Measurements from ENCODE around the gene CLMP.
"Not testable (repeated sequence)": the region's sequence is repeated elsewhere in the genome, so short reads cannot be mapped to it uniquely, and the experiment has no call there.

Gene CLMP

DNA sequence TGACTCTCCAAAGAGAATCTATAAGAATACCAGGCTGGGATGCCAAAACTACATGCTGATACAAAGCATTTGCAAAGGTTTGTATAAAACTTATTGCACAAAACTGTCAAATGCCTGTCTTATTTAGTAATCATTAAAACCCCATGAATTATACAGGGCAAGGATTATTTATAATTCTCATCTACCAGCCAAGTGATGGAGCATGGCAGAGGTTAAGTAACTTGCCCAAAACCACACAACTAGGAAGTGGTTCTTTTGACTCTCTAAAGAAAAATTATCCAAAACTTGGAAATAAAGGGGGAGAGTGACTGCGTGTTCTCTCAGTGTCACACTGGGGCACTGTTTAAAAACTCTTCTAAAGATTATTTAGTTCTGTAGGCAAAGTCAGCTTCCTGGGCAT is 17.4 kb upstream of the CLMP start:
- no peak overlapping the region for H3K4me3 Mint-ChIP-seq
- no peaks in the 10 kb centered on the region for H3K4me1 Mint-ChIP-seq
- H3K36me3 Mint-ChIP-seq (ENCODE audit: insufficient read depth), result no peaks in the 10 kb centered on the region
- no peak for ATAC-seq (replicated peaks; ENCODE audit: extremely low read depth, poor library complexity, severe bottlenecking)
- H3K9me3 Mint-ChIP-seq, result no peaks in the 10 kb centered on the region
- peaks cover 80% of the 10 kb centered on the region for H3K27me3 Mint-ChIP-seq
- no peak for DNase-seq (ENCODE audit: low spot score in 2 of 2)
- H3K27ac Mint-ChIP-seq (ENCODE audit: low read depth), result no peak overlapping the region

DNA sequence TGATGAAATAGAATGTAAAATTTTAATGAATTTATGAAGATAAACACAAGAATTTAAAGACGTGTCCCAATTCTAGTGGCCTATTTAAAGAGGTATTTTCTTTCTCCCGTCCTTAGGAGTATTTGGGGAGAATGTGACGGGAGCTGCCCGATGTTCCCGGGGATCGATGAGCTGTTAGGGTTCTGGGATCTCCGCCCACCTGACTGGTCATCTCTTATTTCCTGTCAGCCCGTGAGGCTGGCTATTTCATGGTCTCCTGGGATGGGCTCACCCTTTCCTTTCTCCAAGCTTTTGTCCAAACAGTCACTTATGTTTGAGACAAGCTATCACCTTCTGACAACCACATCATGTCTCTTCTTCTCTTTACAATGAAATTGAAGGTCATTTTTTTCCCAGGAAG is 16.9 kb upstream of the CLMP start:
- peaks cover 2% of the 10 kb centered on the region for H3K36me3 Mint-ChIP-seq (ENCODE audit: insufficient read depth)
- ATAC-seq (replicated peaks; ENCODE audit: extremely low read depth, poor library complexity, severe bottlenecking) (no peak), DNase-seq (ENCODE audit: low spot score in 2 of 2) (no peak)
- H3K27ac Mint-ChIP-seq (ENCODE audit: low read depth), result no peak overlapping the region
- H3K4me3 Mint-ChIP-seq, result no peak overlapping the region
- H3K4me1 Mint-ChIP-seq, result no peaks in the 10 kb centered on the region
- peaks cover 84% of the 10 kb centered on the region for H3K27me3 Mint-ChIP-seq
- H3K9me3 Mint-ChIP-seq, result no peaks in the 10 kb centered on the region

DNA sequence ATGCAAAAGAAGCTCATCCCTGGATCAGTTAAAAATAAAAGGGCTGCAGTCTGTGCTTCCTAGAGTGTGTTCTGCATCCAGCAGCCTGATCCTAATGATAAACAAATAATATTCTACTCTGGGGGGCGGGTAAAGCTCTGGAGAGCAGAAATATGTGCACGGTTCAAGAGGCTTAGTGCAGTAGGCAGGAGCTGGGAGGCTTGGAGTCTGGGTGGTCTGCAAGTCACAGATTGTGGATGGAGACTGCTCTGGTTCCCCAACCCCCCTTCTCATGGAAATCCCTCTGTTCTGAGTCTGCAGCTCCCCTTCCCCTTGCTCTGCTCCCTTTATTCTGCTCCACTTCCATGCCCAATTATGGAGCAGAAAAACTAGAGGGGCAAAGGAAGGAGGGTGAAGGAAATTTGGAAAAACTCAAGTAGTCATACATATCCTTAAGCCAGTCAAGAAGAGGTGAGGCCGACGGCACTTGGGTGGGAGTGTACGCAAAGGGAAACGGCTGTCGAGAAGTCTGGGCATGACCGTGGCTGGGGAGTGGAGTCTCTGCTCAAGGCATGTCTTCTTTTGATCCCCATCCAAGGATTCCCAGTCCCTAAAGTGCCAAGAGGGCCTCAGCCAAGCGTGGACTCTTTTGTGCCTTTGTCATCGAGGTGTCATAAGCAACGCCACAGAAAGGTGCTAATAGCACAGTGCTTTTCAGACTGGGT is 16.3 kb upstream of the CLMP start:
- Mint-ChIP-seq H3K9me3 (no peaks in the 10 kb centered on the region), H3K36me3 (ENCODE audit: insufficient read depth) (peaks cover 2% of the 10 kb centered on the region), H3K4me1 (no peaks in the 10 kb centered on the region), H3K27me3 (peaks cover 84% of the 10 kb centered on the region), H3K27ac (ENCODE audit: low read depth) (no peak overlapping the region), H3K4me3 (no peak overlapping the region)
- no peak for DNase-seq (ENCODE audit: low spot score in 2 of 2)
- ATAC-seq (replicated peaks; ENCODE audit: extremely low read depth, poor library complexity, severe bottlenecking), result no peak

DNA sequence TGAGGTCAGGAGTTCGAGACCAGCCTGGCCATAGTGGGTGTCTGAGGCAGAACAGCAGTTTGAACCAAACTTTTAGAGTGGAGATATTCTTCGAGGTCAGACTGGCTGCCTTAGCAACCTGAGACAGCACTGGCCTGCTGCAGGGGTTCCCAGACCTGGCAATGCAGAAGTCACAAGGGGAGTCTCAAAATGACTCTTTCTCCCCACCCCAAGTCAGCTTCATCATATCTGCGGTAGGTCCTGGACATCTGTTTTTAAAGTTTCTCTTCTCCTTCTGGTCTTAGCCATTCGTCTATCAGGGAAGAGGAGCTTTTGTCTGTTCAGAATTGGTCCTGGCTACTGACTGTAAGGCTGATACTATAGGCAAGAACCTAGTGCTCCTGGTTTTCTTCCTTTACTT is 14.5 kb upstream of the CLMP start:
- H3K9me3 Mint-ChIP-seq, result no peaks in the 10 kb centered on the region
- peaks cover 2% of the 10 kb centered on the region for H3K36me3 Mint-ChIP-seq (ENCODE audit: insufficient read depth)
- ATAC-seq (replicated peaks; ENCODE audit: extremely low read depth, poor library complexity, severe bottlenecking) (no peak), DNase-seq (ENCODE audit: low spot score in 2 of 2) (no peak)
- no peak overlapping the region for H3K4me3 Mint-ChIP-seq
- no peaks in the 10 kb centered on the region for H3K4me1 Mint-ChIP-seq
- H3K27ac Mint-ChIP-seq (ENCODE audit: low read depth), result no peak overlapping the region
- peaks cover 76% of the 10 kb centered on the region for H3K27me3 Mint-ChIP-seq

DNA sequence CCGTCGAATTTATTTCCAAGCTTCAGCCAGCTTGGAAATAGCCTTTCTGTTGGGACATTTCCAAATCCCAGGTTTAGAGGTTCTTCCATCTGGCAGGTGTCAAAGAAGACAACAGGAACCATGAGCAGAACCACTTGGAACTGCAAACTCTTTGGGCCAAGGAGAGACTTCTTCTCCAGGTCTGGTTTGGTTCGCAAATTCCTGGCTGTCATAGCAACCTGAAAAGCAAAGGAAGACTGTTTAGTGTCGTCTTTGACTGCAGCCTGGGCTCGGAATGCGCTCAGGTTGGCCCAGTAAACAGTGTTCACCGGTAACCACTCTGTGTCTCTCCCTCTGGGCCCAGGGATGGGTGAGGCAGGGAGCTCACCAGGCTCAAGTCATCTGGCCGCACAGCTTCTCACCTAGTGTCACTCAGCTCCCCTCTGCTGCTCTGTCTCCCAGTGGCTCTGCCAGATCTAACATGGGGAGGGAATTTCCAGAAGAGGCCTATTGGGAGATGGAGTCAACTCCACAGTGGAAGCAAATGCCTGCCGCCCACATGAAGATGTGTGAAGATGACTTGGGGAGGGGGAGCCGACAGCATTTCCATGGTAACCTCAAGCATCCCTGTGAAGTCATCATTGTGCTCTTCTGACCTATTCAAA is 11.9 kb upstream of the CLMP start:
- H3K27ac Mint-ChIP-seq (ENCODE audit: low read depth), result no peak overlapping the region
- H3K4me1 Mint-ChIP-seq, result no peaks in the 10 kb centered on the region
- H3K27me3 Mint-ChIP-seq, result peaks cover 62% of the 10 kb centered on the region
- no peaks in the 10 kb centered on the region for H3K9me3 Mint-ChIP-seq
- ATAC-seq (replicated peaks; ENCODE audit: extremely low read depth, poor library complexity, severe bottlenecking), result no peak
- H3K36me3 Mint-ChIP-seq (ENCODE audit: insufficient read depth), result peaks cover 2% of the 10 kb centered on the region
- H3K4me3 Mint-ChIP-seq, result no peak overlapping the region
- no peak for DNase-seq (ENCODE audit: low spot score in 2 of 2)

DNA sequence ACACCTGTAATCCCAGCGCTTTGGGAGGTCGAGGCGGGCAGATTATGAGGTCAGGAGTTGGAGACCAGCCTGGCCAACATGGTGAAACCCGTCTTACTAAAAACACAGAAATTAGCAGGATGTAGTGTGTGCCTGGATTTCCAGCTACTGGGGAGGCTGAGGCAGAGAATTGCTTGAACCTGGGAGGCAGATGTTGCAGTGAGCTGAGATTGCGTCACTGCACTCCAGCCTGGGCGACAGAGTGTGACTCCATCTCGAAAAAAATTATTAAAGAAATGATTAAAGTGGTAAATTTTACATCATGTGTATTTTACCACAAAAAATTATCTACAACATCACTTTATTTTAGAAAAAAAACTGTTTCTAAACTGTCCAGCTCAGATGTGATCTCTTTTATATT is 11.0 kb upstream of the CLMP start:
- not testable (repeated sequence) for H3K36me3 Mint-ChIP-seq (ENCODE audit: insufficient read depth); ATAC-seq (replicated peaks; ENCODE audit: extremely low read depth, poor library complexity, severe bottlenecking)

DNA sequence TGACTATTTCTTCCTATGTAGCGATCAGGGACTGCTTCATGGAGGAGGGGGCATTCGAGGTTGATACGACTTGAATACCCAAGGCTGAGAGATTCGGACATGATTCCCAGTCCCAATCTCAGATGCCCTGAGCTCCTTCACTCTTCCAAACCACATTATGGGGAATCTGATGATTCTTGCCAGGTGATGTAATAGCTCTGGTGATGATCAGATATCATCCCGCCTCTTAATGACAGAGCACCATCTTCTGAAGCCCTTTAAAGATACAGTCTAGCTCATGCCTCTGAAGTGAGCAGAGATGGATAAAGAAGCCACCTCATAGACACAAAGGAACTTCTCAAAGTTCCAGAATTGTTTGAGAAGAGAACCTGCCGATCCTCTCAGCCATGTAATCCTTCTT is 8.9 kb upstream of the CLMP start:
- peaks cover 2% of the 10 kb centered on the region for H3K36me3 Mint-ChIP-seq (ENCODE audit: insufficient read depth)
- no peak overlapping the region for H3K27ac Mint-ChIP-seq (ENCODE audit: low read depth)
- no peak for DNase-seq (ENCODE audit: low spot score in 2 of 2)
- no peak overlapping the region for H3K4me3 Mint-ChIP-seq
- peaks cover 71% of the 10 kb centered on the region for H3K27me3 Mint-ChIP-seq
- no peaks in the 10 kb centered on the region for H3K9me3 Mint-ChIP-seq
- no peaks in the 10 kb centered on the region for H3K4me1 Mint-ChIP-seq
- ATAC-seq (replicated peaks; ENCODE audit: extremely low read depth, poor library complexity, severe bottlenecking), result no peak

More for the DNA sequence above, 11.0 kb upstream of the CLMP start:
- peaks cover 64% of the 10 kb centered on the region for H3K27me3 Mint-ChIP-seq
- H3K4me1 Mint-ChIP-seq; DNase-seq (ENCODE audit: low spot score in 2 of 2); H3K4me3 Mint-ChIP-seq; H3K27ac Mint-ChIP-seq (ENCODE audit: low read depth); H3K9me3 Mint-ChIP-seq: not testable (repeated sequence)

DNA sequence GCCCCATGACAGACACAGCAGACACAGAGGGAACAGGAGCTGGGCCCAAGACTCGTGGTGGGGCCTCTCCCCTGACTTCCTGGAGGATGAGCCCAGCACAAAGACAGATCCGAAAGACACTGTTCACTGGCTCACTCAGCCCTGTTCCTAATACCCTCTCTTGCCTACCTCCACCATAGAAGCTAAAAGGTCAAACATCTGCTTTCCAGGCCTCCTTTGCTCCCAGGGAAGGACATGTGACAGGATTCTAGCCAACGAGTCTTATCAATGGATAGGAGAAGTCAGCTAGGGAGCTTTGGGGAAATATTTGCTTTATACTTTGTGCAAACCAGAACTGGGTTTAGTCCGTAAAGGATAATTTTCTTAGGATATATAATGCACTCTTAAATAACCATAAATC is 8.4 kb upstream of the CLMP start:
- peaks cover 71% of the 10 kb centered on the region for H3K27me3 Mint-ChIP-seq
- H3K27ac Mint-ChIP-seq (ENCODE audit: low read depth), result no peak overlapping the region
- ATAC-seq (replicated peaks; ENCODE audit: extremely low read depth, poor library complexity, severe bottlenecking) (no peak), DNase-seq (ENCODE audit: low spot score in 2 of 2) (no peak)
- H3K9me3 Mint-ChIP-seq, result no peaks in the 10 kb centered on the region
- H3K4me3 Mint-ChIP-seq, result no peak overlapping the region
- H3K4me1 Mint-ChIP-seq, result no peaks in the 10 kb centered on the region
- peaks cover 2% of the 10 kb centered on the region for H3K36me3 Mint-ChIP-seq (ENCODE audit: insufficient read depth)

DNA sequence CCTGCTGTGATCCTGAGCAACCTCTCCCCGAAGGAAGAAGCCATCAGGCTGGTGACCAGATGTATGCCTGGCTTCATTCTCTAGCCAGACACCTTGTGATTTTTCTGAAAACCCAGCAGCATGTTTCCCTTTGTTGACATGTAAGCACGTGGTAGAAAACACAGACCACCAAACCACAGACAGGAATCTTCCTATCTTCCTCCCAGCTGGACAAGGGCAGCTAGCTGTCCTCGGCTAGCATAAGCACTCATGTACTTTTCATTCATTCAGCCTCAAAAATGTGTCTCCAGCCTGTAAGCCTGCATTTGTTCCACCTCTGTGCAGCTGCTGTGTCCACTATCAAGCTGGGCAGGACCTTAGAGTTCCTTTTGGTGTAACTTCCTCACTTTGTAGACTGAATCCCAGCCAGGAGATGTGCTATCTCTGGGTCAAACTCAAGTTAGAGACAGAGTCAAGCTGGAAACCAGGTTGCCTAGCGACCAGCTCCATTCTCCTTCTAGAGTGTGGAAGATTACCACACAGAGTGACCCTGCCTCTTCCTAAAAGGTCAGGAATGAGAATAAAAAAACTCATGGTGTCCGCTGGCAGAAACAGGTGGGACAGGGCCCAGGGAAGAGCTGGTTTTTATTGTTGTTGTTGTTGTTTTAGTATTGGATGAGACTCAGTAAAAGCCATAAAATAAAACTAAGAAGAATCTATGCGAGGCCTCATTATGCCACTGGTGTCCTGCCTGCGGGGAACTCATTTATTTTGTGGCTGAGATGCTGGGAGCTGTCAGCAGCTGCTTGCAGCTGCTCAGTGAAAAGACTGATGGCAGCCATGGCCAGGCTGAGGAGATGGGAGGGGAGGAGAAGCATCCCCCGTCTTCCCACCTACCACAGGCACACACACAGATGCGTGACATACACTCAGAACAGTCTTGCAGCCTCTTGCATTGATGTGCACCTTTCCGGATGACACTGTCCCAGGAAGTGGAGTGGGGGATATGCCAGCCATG is 7.4 kb upstream of the CLMP start:
- Mint-ChIP-seq H3K27me3 (peaks cover 72% of the 10 kb centered on the region), H3K36me3 (ENCODE audit: insufficient read depth) (peaks cover 2% of the 10 kb centered on the region), H3K9me3 (no peaks in the 10 kb centered on the region), H3K27ac (ENCODE audit: low read depth) (no peak overlapping the region), H3K4me3 (no peak overlapping the region), H3K4me1 (no peaks in the 10 kb centered on the region)
- no peak for DNase-seq (ENCODE audit: low spot score in 2 of 2)
- no peak for ATAC-seq (replicated peaks; ENCODE audit: extremely low read depth, poor library complexity, severe bottlenecking)

DNA sequence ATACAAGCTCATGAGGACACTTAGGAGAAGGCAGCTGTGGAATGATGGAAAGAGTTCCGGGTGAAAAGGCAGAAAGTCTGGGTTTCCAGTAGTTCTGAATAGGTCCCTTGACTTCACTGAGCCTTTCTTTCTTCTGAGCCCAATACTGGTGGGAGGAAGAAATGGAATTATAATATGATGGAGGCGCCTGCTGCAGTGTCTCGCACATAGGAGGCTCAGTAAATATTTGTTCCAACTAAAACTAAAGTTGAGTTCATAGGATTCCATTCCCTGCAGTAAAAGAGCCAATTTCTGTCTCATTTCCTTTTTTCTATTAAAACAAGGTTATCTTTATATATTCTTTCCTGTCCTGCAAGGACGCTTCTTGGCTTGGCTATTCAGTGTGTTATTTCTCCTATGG is 5.2 kb upstream of the CLMP start:
- Mint-ChIP-seq H3K4me3 (no peak overlapping the region), H3K27ac (ENCODE audit: low read depth) (no peak overlapping the region)

DNA sequence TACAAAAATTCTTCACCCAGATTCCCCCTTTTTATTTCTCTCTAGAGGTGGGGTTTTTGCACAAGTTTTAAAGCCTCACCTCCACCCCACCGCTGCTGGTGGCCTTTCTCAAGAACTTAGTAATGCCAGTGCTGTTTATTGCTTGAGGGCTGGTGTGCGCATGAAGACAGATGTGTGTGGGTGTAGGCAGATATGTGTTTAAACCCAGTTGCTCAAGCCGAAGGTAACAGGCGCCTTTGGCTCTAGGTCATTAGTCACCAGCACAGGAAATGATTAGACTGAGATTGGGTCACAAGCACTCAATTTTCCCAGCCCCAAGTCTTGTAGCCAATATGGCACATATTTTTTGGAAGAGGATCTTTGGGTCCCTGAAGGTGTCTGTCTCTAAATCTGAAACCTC is 2.7 kb upstream of the CLMP start:
- DNase-seq (ENCODE audit: low spot score in 2 of 2) (no peak), ATAC-seq (replicated peaks; ENCODE audit: extremely low read depth, poor library complexity, severe bottlenecking) (no peak)
- H3K4me3 Mint-ChIP-seq, result no peak overlapping the region

More for the DNA sequence above, 5.2 kb upstream of the CLMP start:
- H3K36me3 Mint-ChIP-seq (ENCODE audit: insufficient read depth), result no peaks in the 10 kb centered on the region
- peaks cover 6% of the 10 kb centered on the region for H3K4me1 Mint-ChIP-seq
- ATAC-seq (replicated peaks; ENCODE audit: extremely low read depth, poor library complexity, severe bottlenecking) (no peak), DNase-seq (ENCODE audit: low spot score in 2 of 2) (no peak)
- peaks cover 71% of the 10 kb centered on the region for H3K27me3 Mint-ChIP-seq
- H3K9me3 Mint-ChIP-seq, result no peaks in the 10 kb centered on the region

DNA sequence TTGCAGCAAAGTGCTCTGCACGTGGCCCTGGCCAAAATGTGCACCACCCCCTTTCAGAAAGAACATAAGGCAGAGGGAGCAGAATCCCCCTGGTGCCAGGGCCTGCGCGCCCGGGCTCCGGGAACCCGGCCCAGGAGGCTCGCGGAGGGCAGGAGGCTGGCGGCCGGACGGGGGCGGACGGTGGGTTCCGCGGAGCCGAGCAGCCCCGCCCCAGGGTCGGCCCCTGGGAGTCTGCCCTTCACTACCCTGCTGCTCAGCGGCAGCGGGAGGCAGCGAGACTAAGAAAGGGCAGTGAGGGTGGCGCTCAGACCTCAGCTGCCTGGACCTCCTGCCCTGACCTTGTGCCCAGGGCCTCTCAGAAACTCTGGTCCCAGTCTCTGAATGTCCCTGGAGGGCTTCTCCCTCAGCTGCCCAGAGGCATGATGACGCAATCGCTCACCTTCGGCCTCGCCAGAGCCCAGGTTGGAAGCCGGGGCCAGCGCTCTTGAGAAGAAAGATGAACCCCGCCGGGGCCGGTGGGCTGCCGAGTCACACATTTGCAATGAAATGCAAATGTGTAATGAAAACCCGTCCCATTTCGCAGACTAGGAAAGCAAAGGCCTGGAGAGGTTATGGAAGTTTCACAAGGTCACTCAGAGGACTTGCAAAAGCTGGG is 1.1 kb upstream of the CLMP start:
- Mint-ChIP-seq H3K27ac (ENCODE audit: low read depth) (no peak overlapping the region), H3K27me3 (peaks cover 94% of the 10 kb centered on the region), H3K4me3 (no peak overlapping the region), H3K9me3 (no peaks in the 10 kb centered on the region), H3K36me3 (ENCODE audit: insufficient read depth) (peaks cover 3% of the 10 kb centered on the region), H3K4me1 (peaks cover 13% of the 10 kb centered on the region)
- ATAC-seq (replicated peaks; ENCODE audit: extremely low read depth, poor library complexity, severe bottlenecking), result no peak
- no peak for DNase-seq (ENCODE audit: low spot score in 2 of 2)

More for the DNA sequence above, 2.7 kb upstream of the CLMP start:
- H3K9me3 Mint-ChIP-seq, result no peaks in the 10 kb centered on the region
- peaks cover 95% of the 10 kb centered on the region for H3K27me3 Mint-ChIP-seq
- peaks cover 3% of the 10 kb centered on the region for H3K36me3 Mint-ChIP-seq (ENCODE audit: insufficient read depth)
- no peak overlapping the region for H3K27ac Mint-ChIP-seq (ENCODE audit: low read depth)
- peaks cover 8% of the 10 kb centered on the region for H3K4me1 Mint-ChIP-seq
